Stimulated activated CD4-positive, alpha-beta T cell treated with anti-CD3 and anti-CD28 coated beads, Interleukin-4, amount 100 ng/mL, for 24 hours (primary cell): ENCODE data around the gene BMPR1A.

Experiments used
- DNase-seq: peaks from one replicate; pipeline ENCODE4 v3.0.0-alpha.2; 2020

BMPR1A gene

DNA sequence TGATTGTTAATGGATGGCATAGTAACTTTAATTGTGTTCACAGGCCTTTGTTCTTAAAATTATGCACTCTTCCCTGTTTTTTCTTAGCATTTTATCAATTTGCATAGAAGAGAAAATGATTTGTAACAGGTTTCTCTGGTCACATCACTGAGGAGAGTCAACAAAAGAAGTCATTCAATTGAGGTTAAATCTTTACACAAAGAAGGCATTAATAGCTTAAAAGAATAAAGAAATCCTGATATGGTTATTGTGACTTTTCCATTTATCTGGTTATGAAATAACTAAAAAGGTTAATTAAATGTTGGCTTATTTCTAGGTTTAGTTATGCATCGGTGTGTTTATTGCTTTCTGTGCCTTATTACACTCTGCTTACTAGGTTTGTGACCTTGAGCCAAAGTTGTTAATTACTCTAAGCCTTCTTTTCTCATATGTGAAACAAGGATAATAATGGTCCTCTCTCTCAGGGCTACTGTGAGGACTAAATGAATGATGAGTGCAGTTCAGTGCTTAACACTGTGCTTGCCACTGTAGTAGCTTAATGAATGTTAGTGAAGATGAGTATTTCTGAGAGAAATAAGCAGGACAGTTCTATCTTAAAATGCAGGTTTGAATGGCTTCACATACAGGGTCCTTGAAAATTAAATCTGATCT lies 12.1 kb downstream of the BMPR1A start:
- no peak for DNase-seq

DNA sequence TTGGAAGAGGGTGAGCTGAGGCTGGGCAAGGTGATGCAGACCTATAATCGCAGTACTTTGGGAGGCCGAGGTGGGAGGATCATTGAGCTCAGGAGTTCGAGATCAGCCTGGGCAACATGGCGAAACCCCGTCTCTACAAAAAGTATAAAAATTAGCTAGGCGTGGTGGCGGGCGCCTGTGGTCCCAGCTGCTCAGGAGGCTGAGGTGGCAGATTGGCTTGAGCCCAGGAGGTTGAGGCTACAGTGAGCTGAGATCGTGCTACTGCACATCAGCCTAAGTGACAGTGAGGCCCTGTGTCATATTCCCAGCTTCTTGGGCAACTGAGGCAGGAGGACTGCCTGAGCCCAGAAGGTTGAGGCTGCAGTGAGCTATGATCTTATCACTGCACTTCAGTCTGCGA lies 13.6 kb downstream of the BMPR1A start:
- no peak for DNase-seq

DNA sequence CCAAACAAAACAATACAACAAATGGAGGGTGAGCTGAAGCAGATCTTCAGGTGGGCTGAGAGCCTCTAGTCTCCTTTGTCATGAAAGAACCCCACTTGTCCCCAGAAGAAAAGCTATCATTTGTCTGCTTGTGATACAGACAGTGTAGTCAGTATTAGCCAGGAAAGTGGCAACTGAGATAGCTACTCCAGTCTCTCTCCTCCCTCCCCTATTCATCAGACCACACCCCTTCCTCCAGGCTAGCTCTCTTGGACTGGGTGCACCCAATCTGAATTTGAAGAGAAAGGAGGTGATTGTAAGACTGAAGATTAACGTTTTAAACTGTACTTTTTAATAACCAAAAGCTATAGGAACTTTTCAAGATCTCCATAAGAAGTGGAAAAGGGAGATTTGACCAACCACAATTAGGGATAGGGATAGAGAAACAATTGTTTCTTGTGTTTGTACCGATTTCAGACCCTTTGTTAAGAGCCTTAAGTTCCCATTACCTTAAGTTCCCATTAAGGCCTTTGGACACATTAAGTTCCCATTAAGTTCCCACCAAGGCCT lies 14.1 kb downstream of the BMPR1A start:
- no peak for DNase-seq

DNA sequence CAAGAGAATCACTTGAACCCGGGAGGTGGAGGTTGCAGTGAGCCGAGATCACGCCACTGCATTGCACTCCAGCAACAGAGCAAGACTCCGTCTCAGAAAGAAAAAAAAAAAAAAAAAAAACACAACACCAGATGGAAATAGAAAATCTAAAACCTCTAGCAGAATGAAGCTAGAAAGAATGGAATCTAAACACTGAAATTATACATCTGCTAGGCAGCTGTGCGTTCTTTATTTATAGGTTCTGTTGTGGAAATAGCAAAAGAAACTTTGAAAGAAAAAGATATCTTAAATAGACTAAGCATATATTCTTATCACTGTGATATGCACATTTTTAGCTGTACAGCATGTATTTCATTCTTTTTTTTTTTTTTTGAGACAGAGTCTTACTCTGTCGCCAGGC lies 17.1 kb downstream of the BMPR1A start:
- no peak for DNase-seq

DNA sequence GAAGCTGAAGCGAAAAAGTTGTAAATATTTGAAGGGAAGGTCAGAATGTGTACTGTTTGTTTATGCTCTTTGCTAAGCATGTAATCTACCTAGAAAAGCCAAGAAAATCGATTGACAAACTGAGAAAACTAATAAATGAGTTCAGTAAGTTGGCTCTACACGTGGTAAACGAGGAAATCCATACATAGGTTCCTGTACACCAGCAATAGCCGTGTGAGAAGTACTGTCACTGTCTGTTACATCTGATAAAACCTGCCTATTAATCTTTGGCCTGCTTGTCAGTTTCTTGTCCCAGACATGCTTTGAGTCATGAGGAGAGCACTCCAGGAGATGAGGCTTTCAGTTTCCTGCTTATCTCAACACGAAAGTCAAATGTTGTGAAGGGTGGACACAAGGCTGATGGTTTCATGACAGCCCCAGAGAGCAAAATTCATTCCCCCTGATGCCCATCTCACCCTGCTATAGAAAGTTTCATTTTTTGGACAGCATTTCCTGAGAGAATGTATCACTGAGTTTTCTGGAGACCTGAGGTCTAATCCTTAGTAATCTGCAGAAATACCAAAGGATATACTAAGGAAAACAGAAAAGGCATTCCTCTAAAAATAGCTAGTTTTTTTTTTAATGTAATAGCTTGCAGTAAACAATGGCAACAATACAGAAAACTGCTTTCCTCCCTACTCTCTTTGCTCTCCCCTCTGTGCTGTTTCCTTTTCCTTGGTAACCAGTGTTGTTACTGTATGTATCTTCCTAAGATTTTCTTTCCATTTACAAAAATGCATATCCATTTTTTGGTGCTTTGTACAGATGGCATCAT lies 18.8 kb downstream of the BMPR1A start:
- no peak for DNase-seq

DNA sequence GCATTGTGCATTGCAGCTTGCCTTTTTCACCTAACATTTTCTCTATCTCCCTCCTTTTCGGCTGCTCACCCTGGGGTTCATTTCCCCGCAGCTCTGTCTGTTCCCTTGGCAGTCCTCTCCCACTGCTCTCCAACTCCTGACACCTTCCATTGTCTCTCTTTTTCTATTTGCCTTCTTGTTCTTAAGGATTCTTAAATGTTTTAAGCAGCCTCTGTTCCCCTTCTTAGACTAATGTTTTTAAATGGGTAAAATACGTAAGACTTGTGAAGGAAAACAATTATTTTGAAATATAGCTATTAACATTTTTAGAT lies 19.4 kb downstream of the BMPR1A start:
- no peak for DNase-seq

DNA sequence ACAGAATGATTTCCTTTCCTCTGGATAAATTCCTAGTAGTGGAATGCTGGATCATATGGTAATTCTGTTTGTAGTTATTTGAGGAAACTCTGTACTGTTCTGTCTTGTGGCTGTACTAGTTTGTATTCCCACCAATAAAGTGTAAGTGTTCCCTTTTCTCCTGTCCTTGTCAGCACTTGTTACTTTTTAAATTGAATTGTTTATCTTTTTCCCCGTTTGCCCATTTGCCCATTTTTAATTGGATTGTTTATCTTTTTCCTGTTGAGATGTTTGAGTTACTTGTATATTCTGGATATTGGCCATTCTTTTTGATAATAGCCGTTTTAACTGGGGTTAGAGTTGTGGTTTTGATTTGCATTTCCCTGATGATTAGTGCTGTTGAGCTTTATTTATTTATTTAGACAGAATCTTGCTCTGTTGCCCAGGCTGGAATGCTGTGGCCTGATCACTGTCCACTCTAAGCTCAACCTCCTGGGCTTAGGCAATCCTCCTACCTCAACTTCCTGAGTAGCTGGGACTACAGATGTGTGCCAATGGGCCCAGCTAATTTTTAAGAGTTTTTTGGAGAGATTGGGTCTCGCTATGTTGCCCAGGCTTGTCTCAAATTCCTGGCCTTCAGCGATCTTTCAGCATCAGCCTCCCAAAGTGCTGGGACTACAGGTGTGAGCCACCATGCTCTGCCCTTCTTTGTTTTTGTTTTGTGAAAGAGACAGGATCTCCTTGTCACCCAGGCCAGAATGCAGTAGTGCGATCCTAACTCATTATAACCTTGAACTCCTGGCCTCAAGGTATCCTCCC lies 23.0 kb downstream of the BMPR1A start:
- DNase-seq: no peak

DNA sequence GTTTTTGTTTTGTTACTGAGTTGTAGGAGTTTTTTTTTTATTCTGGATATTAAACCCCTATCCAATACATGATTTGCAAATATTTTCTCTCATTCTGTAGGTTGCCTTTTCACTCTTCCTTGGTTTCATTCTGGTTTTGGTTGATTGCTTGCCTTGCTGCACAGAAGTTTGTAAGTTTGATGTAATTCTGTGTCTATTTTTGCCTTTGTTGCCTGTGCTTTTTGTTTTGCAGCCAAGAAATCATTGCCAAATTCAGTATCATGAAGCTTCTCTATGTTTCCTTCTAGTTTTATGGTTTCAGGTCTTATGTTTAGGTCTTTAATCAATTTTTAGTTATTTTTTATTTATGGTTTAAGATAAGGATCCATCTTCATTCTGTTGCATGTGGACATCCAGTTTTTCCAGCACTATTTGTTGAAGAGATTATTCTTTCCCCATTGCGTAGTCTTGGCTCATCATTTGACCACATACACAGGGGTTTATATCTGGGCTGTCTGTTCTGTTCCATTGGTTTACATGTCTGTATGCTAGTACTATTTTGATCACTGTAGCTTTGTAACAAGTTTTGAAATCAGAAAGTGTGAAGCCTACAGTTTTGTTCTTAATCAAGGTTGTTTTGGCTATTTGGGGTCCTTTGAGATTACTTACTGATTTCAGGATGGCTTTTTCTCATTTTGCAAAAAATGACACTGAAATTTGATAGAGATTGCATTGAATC lies 26.4 kb downstream of the BMPR1A start:
- DNase-seq: no peak

DNA sequence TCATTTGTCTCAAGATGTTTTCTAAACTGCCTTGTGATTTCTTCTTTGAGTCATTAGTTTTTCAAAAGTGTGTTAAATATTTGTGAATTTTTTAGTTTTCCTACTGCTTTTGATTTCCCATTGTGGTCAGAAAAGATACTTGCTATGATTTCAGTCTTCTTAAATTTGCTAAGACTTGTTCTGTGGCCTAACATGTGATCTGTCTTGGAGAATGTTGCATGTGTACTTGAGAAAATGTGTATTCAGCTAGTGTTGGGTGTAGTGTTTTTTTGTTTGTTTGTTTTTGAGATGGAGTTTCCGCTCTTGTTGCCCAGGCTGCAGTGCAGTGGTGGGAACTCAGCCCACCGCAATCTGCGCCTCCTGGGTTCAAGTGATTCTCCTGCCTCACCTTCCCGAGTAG lies 28.6 kb downstream of the BMPR1A start:
- DNase-seq: no peak

DNA sequence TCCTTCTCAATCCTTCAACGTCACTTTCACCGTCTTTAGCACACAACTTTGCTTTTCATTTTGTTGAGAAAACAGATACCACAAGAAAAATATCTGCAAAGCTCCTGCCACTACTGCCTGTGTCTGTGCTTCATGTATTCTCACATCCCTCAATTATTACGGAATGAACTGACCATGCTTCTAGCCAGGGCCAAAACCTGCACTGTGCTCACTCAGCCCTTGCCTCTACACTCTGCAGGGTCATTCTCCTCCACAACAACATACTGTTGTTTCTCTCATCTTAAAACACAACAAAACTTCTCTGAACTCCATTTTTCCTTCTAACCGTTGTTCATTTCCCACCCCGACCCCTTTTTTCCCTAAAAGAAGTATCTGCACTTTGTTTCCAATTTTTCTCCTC lies 29.5 kb downstream of the BMPR1A start:
- DNase-seq: no peak

DNA sequence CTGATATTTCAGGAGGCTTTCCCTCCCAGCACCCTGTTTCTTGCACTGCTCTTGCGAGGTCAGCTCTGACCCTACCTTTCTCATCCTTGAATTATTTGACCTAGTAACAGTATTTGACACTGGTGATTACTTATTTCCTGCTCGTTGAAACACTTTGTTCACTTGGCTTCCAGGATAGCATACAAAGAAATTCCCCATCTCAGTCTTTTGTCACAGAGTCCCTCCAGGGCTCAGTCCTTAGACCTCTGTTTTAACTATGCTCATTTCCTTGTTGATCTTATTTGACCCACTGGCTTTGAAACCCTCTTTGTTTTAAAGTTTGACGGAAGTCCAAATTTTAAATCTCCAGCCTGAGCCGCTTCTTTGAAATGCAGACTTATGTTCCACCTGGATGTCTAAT lies 29.9 kb downstream of the BMPR1A start:
- DNase-seq: no peak

DNA sequence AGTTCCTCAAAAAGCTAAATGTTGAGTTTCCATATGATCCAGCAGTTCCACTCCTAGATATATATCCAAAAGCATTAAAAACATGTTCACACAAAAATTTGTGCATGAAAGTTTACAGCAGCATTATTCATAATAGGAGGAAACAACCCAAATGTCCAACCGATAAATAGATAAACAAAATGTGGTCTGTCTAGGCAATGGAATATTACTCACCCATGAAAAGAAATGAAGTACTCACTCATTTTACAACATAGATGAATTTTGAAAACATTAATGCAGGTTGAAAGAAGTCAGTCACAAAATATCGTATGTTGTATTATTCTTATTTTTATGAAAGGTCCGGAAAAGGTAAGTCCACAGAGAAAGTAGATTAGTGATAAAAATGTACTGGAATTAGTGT lies 34.0 kb downstream of the BMPR1A start:
- DNase-seq: no peak

DNA sequence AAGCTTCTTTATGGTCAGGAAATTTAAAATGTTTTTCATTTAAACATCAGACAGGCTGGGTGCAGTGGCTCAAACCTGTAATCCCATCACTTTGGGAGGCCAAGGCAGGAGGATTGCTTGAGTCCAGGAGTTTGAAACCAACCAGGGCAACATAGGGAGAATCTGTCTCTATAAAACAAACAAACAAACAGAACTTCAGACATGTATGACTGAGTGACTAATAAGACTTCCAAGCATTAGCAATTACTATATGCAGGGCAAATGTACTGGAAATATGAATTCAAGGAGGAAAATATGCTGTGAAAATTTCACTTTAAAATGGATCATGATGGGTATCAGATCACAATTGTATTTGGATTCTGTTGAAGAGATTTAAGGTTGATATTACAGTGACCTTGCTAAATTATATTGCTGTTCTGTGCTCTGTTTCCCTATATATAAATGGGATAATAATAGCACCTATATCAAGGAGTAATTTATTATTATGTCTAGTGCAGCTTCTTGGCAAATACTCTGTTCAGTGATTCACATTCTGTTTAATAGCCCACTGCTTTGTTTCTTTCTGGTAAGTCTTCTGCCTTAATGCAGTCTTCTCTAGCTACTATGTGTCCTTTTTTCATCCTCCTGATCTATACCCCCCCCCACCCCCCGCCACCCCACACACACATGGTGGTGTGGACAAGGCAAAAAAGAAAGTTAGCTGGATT lies 36.2 kb downstream of the BMPR1A start:
- DNase-seq: no peak

DNA sequence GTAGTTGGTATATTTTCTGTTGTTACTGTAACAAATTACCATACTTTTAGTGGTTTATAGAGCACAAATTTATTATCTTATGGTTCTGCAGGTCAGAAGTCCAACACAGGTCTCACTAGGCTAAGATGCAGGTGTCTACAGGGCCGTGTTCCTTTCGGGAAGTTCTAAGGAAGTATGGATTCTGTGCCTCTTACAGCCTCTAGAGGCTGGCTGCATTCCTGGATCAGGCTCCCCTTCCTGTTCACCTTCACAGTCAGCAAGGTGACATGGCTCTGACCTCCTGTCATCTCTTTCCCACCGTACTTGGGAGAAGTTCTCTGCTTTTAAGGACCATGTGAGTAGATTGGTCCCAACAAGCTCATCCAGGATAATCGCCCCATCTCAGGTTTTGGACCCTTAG lies 37.3 kb downstream of the BMPR1A start:
- no peak for DNase-seq

DNA sequence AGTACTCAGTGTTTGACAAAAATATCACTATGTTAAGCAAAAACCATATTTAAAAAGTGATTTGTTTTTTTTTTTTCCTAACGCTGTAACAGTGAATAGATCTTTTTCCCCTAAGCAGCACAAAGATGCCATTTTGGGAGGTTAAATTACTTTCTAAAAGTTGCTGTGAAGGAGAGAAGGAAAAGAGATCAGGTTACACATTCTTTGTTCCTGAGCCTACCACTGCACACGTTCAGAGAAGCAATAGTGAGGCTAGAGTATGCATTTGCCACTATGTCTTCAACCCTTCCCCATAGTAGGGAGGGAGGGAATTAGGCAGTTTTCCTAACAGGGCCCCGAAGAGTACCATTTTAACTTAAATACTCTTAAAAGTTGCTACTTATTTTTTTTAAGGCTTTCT lies 38.9 kb downstream of the BMPR1A start:
- DNase-seq: no peak

DNA sequence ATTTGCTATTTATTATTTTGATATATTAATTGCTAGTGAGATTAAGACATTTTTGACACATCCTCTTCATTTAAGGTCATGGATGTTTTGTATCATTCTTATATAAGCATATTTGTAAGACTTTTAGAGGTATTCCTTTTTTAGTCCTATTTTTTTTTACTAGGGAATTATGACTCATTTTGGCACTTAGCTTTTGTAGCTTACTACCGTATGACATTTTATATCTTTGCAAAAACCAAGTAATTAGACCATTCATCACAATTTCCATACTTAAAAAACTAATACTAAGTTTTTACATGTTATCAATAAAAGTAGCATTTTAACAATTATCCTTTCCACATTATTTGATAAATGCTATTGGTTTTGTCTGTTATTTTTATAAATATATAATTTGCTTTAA lies 41.6 kb downstream of the BMPR1A start:
- no peak for DNase-seq

DNA sequence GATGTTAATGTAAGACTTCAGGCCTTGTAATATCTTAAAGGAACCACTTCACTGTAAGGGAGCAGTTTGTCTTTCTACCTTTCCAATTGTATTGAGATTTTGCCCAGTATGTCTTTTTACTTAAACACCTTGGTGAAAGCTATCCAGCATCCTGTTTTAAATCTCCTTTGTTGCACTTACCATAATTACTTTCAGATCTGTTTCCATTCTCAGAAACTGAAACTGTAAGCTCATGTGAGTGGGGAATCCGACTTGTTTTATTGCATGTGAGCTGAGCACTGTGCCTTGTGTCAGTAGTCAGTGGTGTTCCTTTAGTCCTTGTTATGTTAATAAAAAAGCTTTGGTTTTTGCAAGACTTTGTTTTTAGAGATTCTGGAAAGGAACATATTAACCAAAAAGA lies 42.2 kb downstream of the BMPR1A start:
- DNase-seq: no peak

DNA sequence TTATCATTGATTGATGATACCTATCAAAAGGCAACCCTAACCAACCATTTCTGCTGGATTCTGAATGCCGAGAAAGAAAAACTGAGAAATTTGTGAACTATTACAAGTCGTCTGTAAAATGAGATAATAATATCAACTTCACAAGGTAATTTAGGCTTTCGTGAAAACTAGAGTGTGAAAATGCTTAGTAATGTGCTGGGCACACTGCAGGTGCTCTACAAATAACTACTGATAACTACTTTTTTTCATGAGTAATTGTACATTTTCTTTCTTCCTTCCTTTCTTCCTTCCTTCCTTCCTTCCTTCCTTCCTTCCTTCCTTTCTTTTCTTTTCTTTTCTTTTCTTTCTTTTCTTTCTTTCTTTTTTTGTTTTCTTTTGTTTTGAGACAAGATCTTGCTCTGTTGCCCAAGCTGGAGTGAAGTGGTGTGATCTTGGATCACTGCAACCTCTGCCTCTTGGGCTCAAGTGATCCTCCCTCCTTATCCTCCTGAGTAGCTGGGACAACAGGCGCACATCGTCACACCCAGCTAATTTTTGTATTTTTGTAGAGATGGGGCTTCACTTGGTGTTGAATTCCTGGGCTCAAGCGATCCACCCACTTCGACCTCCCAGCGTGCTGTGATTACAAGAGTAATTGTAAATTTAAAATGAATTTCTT lies 42.9 kb downstream of the BMPR1A start:
- DNase-seq: no peak

DNA sequence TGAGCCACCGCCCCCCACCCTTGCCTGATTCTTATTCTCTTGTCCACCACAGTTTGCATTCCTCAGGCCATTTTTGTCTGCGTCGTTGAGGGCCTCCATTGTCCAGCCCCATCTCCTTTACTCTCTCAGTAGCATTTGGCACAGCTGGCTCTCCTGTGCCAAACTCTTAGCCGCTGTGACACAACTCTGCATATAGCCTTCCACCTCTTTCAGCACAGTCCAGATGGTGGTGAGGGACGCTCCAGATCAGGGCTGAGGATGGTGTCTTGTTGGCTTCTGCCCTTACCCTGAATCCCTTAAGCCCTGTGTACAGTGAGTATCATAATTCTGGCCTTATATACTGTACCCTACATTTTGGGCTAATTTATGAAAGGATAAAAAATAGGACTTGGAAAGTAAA lies 45.6 kb downstream of the BMPR1A start:
- no peak for DNase-seq

DNA sequence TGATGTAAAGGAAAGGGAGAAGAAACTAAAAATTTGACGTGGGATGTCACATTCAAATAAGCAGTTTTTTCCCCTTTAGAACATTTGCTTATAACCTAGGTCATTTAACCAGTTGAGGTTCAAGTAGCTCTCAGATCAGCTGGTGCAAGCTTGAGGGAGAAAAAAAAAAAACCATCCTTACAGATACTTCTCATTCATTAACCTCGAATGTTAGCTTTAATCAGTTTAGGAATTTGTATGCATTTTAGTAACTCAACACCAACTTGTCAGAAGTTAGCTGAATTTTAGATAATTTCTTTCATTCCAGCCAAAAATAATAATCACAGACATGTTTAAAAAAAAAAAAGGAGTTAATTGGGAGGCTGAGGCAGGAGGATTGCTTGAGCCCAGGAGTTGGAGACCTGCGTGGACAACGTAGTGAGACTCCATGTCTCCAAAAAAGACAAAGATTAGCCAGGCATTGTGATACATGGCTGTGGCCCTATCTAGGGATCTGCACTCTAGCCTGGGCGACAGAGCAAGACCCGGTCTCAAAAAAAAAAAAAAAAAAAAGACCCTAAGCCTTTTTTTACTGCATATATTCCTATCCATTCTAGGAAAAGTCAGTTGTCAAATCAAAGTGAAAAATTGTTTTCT lies 46.2 kb downstream of the BMPR1A start:
- no peak for DNase-seq

DNA sequence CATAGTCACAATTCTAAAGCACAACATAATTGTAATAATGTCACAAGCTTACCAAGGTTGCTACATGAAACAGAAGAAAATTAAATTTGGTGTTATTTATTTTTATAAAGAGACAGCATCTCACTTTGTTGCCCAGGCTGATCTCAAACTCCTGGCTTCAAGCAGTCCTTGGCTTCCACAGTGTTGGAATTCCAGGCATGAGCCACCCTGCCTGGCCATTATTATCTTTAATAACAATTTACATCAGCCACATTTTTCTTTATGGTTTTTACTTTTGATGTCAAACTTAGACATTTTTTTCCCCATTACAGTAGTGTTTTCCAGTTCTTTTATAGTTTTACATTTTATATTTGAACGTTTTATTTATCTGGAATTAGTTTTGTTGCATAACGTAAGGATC lies 46.7 kb downstream of the BMPR1A start:
- DNase-seq: no peak
